Kidney (tissue), 14 donors: ENCODE data around the gene PIGS. TPM values are rescaled to one million over a fixed set of nuclear protein-coding genes. Genes with fewer than 3 reads are reported as not detected.
"Not testable (repeated sequence)": the region's sequence is repeated elsewhere in the genome, so short reads cannot be mapped to it uniquely, and the experiment has no call there.

ENCODE experiments used
- DNase-seq, 5 donors: peaks; one replicate each; pipeline ENCODE4 v3.0.0-alpha.2; 2013 to 2020
- FAIRE-seq: peaks from 2 replicates; lab custom pipeline; 2012; peaks lifted over from hg19 to GRCh38; lab: Jason Lieb, UNC
- H3K27ac ChIP-seq, 2 donors: one replicate each; pipeline ENCODE4 v1.7.0; 2013; ENCODE audit warnings: low read depth in 2 of 2, low read length in 2 of 2, inconsistent platforms in 1 of 2
- H3K27me3 ChIP-seq: one replicate; pipeline ENCODE4 v1.7.1; 2013; ENCODE audit warnings: low read length, inconsistent platforms; ENCODE audit not compliant: control insufficient read depth, insufficient read depth
- H3K36me3 ChIP-seq, 3 donors: one replicate each; pipeline versions ENCODE4 v1.7.0 to v1.7.1; 2013; ENCODE audit warnings: low read length in 3 of 3, control low read depth in 1 of 3, inconsistent platforms in 1 of 3; ENCODE audit not compliant: insufficient read depth in 3 of 3, control insufficient read depth in 2 of 3
- H3K4me1 ChIP-seq, 3 donors: one replicate each; pipeline versions ENCODE4 v1.7.0 to v1.7.1; 2013; ENCODE audit warnings: low read length in 3 of 3, inconsistent platforms in 1 of 3, low read depth in 1 of 3; ENCODE audit not compliant: control insufficient read depth in 2 of 3, insufficient read depth in 2 of 3
- H3K4me3 ChIP-seq, 3 donors: one replicate each; pipeline versions ENCODE4 v1.7.0 to v1.8.1; 2013; ENCODE audit warnings: low read length in 3 of 3, control low read depth in 1 of 3, inconsistent platforms in 1 of 3
- H3K9ac ChIP-seq, 3 donors: one replicate each; pipeline versions ENCODE4 v1.7.0 to v1.7.1; 2013; ENCODE audit warnings: low read length in 3 of 3, control low read depth in 1 of 3, inconsistent platforms in 1 of 3
- H3K9me3 ChIP-seq, 3 donors: one replicate each; pipeline versions ENCODE4 v1.7.0 to v1.7.1; 2013; ENCODE audit warnings: low read length in 3 of 3, control low read depth in 1 of 3, inconsistent platforms in 1 of 3; ENCODE audit not compliant: control insufficient read depth in 2 of 3, insufficient read depth in 1 of 3
- CTCF ChIP-seq: IDR thresholded peaks from 3 replicates; pipeline ENCODE4 v1.5.1; 2012; ENCODE audit warnings: mild to moderate bottlenecking, moderate library complexity, borderline replicate concordance; ENCODE audit not compliant: insufficient read depth; ENCODE audit errors: extremely low read depth
- intact Hi-C: fragments of 100-400 bp; cut with DNase I; formaldehyde crosslinking; loops from one replicate; pipeline ENCODE4 v1.11.1; 2022
- polyA plus RNA-seq: library from polyadenylated mRNA; stranded (reverse); fragments of 350-450 nt; fragmentation: Illumina TruSeq; extraction: RNeasy Lipid Tissue Mini Kit (QIAGEN cat#74804); gene quantifications from one replicate; pipeline ENCODE4 v1.2.3, GENCODE V29; 2014; ENCODE audit warnings: low read depth, low replicate concordance; ENCODE audit not compliant: insufficient read depth
- total RNA-seq: library from RNA; stranded (reverse); fragmentation: NEBNext Ultra II Directional; extraction: Animal tissue kit (Norgen Biotek cat#: 25700); gene quantifications from one replicate; pipeline ENCODE4 v1.2.1, GENCODE V29; 2021
- donor health status: control.
- donor health status: control.
- donor health status: control.
- donor health status: control.
- donor health status: control.
- donor health status: DM: yes; HTN: yes; CAD: no.
- donor health status: Normal renal cell carcinoma (clear cell type).

The PIGS gene
- total and polyA plus RNA-seq, 2 donors from 2014 or later, result 60.6 to 75.0 TPM

DNA sequence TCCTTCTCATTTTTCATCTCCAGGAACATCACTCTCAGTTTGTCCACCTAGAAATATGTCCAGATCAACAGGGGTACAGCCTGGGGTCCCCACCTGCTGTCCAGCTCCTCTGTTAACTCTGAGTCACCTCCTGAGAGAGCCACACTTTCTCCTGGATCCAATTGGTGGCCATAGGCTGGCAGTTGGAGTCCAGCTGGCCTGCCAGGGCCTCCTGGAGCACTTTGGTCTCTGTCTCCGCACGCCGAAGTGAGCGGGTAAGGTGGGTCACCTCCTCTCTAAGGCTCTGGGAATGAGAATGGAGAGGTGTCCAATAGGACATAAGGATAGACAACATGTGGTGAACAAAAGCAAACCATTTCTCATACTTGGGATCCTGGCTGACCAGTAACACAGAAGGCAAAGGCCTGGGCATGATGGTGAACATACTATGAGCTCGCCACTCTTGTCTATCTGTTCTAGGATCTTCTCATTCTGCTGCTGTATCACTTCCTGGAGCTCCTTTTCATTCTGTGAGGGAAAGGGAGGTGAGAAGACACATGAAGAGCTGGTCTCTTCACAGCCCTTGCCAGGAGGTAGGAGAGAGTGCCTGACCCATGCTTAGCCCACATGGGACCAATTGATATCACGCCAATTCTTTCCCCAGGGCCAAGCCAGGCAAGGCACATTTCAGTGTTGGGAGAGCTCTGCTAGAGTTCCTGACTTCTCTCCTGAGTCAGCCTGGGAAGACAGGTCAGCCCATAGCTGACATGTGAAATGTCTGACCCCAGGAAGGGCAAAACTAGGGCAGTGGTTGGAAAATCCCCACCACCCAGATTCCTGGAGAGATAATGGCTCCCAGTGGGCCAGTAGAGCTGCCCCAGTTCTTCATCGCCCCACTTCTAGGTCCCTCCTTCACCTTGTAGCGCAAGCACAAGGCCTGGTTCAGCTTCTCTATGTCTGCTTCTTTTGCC lies 7.2 kb upstream of the PIGS start:
- DNase-seq, result no peak
- intact Hi-C loops, result no loop called here
- no peak for FAIRE-seq
- Histone ChIP-seq H3K4me3 (no peak overlapping the region), H3K27me3 (no peaks in the 10 kb centered on the region), H3K27ac (no peak overlapping the region), H3K4me1 (peaks cover 0 to 3% (median 0%) of the 10 kb centered on the region in 3 donors), H3K9ac (no peak overlapping the region), H3K9me3 (no peaks in the 10 kb centered on the region), H3K36me3 (peaks cover 6 to 25% (median 16%) of the 10 kb centered on the region in 3 donors)
- TF ChIP-seq CTCF, result no peak

- FAIRE-seq, result no peak
- peaks cover 0 to 3% (median 0%) of the 10 kb centered on the region in 3 donors for H3K4me1 ChIP-seq
- H3K27me3 ChIP-seq, result no peaks in the 10 kb centered on the region
- TF ChIP-seq CTCF, result no peak
- H3K9ac ChIP-seq, result no peak overlapping the region
- H3K27ac ChIP-seq, result no peak overlapping the region
- H3K36me3 ChIP-seq, result peaks cover 6 to 18% (median 11%) of the 10 kb centered on the region in 3 donors
- no peaks in the 10 kb centered on the region for H3K9me3 ChIP-seq
- no peak overlapping the region for H3K4me3 ChIP-seq
- no peak for DNase-seq
- intact Hi-C loops, result no loop called here
These were observed 6.1 kb upstream of the PIGS start for GRCh38 chr17:28577466-28577824.

DNA sequence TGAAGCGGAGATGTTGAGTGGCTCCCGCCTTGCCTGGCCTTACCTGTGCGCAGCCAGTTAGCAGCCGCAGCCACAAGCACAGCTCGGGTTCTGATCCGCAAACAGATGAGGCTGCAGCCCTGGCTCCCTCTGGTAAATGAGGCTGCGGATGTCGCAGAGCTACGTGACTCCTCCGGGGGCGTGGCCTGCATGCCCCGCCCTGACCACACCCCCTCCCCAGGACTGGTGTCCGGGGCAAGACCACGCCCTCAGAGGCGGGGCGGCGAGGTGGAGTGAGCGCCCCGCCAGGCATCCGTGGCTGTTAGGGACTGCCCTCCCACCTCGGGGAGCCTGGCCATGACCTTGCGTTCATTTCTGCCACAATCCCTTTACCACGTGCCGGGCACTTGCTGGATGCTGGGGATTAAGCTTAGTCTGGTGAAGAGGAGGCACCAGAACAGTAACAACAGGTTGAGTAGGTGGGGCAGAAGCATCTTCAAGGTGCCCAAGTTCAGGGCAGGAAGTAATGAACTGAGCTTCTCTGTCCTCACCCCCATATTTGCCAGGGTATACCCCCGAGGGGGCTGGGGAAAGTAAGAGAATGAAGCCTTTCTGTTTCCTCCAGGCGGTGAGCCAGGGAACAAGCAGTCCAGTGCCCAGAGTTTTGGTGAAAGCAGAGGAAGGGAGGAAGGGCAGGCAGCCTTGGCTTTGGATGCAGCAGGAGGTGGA lies 5.6 kb upstream of the PIGS start, which contains the start of gene ALDOC:
ALDOC (minus strand) TSS at position 138 of the 708 bp plus-strand sequence. CDS start 1,363 bp downstream, outside the sequence.
- intact Hi-C loops, result no loop called here
- TF ChIP-seq CTCF, result no peak
- Histone ChIP-seq H3K27ac (no peak within 1 kb of the TSS), H3K9ac (no peak within 1 kb of the TSS), H3K4me3 (peak within 1 kb of the TSS in 2 of 3 donors; percentile 40 to 43), H3K9me3 (no peaks in the 10 kb centered on the region), H3K27me3 (no peaks in the 10 kb centered on the region), H3K36me3 (peaks cover 2 to 12% (median 5%) of the 10 kb centered on the region in 3 donors), H3K4me1 (peaks cover 0 to 5% (median 4%) of the 10 kb centered on the region in 3 donors)
- DNase-seq (peak; percentile 92 to 98 (median 96)), FAIRE-seq (no peak)

DNA sequence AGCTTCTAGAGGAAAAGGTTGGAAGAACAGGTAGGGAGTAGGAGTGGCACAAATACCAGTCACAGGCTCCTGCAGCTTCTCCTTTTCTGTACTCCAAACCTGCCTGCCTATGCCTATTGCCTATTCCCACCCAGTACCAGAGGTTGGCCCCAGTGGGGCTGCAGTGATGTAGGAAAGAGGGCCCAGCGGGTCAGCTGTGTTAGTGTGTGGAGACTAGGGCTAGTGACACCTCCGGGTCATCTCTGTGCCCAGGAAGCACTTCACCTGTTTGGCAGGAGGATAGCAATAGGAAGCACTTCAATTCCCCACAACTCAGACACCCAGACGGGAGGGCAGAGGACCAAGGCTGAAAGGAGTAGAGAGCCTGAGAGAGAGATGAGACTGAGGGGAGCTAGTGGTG lies 4.7 kb upstream of the PIGS start:
- DNase-seq, H3K4me1 ChIP-seq, H3K27ac ChIP-seq, H3K9me3 ChIP-seq, intact Hi-C loops, H3K9ac ChIP-seq, H3K27me3 ChIP-seq, FAIRE-seq, H3K4me3 ChIP-seq: not testable (repeated sequence)
- peaks cover 2 to 12% (median 4%) of the 10 kb centered on the region in 3 donors for H3K36me3 ChIP-seq
